GM19043 (cell line): ENCODE measurements around the gene CAPN15.

Experiments used
- ATAC-seq: cut with Tn5 transposase; IDR thresholded peaks from one replicate; pipeline ENCODE4 v1.9.1; 2021; ENCODE audit warnings: low read depth; ENCODE audit not compliant: unreplicated experiment

The CAPN15 gene

GRCh38 chr16:574021-574760 is 46.7 kb downstream of the CAPN15 start:
- ATAC-seq: no peak

GRCh38 chr16:575354-576196 is 48.1 kb downstream of the CAPN15 start:
- no peak for ATAC-seq

DNA sequence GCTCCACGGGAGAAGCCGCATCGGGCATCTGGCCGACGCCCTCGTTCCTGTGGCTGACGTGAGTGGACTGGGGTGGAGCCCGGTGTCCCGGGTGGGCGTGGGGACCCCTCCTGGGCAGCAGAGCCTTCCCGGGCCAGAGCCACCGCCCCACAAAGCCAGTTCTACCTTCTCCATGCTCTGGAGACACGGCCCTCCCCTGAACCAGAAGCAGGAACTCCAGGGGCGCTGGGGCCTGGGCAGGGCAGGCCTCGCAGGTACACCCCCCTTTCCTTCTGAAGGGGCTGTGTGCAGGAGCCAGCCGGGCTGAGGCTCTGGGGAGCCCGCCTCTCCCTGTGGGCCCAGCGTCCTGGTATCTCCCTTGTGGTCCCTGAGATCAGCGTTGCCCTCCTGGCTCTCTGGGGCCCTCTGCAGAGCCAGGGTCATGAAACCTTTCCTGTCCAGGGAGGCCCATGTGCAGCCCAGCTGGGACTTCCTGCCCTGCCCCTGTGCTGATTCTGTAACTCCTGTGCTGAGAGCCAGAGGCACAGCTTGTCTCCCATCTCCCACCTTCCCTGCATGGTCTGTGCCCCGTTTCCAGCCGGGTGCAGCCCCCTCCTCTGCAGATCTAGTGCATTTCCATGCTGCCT is 48.8 kb downstream of the CAPN15 start:
- no peak for ATAC-seq

GRCh38 chr16:576823-577201 is 49.3 kb downstream of the CAPN15 start:
- no peak for ATAC-seq

DNA sequence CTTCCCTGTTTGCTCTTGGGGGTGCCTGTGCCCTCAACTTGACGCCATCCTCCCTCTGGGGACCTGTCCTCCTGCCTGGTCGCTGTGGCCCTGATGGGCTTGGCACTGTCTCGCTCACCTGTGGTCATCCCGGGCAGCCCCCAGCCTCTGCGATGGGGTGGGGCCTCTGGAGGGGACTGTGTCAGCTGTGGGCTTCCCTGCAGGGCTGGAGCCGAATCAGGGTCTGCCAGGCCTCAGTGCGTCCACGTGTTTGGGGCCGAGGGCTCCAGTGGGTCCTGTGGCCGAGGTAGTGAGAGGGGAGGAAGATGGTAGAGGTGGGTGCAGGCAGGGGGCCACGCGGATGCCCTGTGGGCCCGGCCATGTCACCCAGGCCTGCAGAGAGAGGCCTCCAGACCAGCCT is 50.3 kb downstream of the CAPN15 start:
- no peak for ATAC-seq

DNA sequence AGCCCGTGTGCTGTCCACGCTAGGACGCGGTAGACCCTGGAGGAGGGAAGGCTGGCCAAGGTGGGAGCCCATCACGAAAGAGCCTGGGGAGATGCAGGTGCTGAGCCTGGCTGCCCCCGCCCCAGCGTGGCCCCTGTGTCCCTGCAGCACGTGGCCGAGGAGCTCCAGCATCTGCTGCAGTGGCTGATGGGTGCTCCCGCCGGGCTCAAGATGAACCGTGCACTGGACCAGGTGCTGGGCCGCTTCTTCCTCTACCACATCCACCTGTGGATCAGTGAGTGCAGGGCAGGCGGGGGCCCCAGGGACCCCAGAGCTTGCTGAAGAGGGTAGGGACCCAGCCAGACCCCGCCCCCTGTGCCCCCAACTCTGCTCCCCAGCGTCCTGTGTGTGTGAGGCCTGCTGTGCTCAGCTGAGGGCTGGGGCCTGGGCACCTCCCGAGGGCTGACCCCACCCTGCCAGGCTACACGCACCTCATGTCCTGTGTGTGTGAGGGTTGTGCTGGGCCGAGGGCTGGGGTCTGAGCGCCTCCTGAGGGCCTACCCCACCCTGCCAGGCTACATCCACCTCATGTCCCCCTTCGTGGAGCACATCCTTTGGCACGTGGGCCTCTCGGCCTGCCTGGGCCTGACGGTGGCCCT is 50.8 kb downstream of the CAPN15 start:
- no peak for ATAC-seq

DNA sequence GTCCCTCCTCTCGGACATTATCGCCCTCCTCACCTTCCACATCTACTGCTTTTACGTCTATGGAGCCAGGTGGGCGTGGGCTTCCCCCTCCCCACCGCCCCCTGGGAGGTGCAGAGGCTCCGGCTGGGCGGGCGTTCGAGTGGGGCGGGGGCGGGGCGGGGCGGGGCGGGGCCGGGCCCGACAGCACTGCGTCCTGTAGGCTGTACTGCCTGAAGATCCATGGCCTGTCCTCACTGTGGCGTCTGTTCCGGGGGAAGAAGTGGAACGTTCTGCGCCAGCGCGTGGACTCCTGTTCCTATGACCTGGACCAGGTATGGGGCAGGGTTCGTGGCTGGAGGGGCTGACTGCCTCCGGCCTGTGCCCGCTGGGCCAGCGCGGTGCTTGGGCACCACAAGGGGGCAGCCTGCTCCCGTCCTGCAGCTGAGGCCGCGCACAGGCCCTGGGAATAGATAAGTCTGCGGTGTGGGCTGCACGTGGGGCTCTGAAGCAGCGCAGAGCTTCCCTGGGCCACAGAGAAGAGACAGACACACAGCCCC is 51.4 kb downstream of the CAPN15 start:
- ATAC-seq: no peak

DNA sequence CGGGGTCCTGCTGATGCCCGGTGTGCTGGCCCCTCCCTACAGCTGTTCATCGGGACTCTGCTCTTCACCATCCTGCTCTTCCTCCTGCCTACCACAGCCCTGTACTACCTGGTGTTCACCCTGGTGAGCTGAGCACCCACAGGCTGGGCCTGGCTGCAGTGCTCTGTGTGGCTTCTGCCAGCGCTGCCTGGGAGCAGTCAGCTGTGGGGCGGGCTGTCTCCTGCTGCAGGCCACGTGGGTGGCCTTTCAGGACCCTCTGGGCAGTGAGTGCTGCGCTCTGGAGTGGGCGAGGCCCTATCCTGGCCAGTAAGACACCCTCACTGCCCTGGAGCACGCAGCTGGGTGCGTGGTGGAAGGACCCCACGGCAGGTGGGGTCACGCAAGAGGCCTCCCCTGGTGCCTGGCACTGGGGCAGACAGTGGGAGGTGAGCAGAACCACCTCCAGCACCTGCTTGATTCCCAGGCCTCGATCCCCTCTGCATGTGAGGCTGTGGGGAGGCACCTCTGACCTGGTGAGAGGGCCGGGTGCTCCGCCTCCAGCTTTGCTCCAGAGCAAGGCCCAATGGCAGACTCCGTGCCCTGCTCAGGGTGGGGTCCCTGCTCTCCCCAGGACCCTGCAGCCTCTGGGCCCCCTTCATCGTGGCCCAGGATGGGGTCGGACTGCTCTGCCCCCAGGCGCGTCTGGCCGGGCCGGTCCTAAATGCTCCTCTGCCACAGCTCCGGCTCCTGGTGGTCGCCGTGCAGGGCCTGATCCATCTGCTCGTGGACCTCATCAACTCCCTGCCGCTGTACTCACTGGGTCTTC is 52.8 kb downstream of the CAPN15 start:
- ATAC-seq: no peak

DNA sequence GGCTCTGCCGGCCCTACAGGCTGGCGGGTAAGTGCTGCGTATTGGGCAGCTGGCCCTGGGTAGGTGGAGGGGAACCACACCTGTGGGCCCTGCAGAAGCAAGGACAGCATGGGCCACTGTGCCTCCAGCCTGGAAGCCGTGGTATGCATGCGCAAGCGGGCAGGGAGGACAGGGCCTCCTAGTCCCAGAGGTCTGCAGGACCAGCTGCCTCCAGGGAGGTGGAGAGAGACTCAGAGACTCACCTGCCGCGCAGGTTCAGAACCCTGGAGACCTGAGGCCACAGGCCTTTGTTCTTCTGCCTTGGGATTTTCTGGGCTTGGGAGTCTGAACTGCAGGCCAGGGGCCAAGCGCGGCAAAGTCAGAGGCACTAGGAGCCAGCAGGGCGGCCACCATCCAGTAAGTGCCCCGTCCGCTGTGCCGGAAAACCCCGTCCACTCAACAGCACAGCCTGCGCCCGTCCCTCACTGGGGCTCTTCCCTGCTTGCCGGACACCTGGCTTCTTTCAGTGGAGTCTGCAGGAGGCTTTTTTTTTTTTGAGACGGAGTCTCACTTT is 53.5 kb downstream of the CAPN15 start:
- ATAC-seq: no peak

DNA sequence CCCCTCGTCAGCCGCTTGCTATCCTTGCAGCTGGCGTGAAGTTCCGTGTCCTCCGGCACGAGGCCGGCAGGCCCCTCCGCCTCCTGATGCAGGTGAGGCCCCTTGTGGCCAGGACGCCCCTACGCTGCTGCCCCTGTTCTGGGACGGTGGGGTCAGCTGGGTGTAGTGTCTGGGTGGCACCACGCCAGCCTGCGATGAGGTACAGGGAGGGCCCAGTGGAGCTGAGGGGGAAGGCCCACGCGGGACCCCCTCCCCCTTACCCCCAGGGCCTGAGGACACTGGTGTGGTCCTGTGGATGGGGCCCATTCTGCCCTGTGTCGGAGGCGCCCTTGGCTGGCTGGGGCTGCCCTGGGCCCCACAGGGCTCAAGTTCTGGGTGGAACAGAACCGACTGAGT is 54.7 kb downstream of the CAPN15 start:
- no peak for ATAC-seq

GRCh38 chr16:582614-583331 is 55.3 kb downstream of the CAPN15 start:
- ATAC-seq: no peak

GRCh38 chr16:583470-583814 is 55.9 kb downstream of the CAPN15 start:
- ATAC-seq: no peak

DNA sequence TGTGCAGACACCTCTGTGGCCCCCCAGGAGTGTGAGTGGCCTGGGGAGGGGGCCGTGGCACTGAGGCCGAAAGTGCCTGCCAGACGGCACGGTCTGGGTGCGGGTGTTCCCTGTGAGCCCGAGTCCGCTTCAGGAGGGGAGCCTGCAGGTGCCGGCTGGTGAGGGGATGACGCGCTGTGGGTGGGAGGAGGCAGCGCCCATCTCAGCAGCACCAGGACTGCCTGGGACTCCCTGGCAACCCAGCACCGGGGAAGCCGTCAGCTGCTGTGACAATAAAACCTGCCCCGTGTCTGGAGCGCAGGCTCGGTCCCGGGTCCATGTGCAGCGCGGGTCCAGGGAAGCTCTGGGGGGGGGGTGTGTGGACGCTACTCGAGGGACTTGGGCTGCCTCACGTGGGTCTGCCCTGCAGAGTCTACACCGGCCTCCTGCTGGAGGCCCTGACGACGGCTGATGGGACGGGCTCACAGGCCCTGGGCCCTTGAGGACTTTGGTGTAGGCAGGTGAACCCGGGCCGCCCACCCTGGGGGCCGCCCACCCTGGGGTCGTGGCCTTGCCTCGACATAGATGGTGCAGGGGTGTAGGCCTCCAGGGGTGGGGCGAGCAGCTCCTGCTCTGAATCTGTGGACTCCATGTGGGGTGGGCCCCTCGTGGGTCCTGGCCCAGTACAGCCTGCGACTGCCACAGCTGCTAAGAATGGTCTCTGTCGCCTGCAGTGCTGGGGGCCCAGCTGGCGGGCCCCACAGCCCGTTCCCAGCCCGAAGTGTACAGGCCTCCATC is 56.5 kb downstream of the CAPN15 start:
- ATAC-seq: no peak

GRCh38 chr16:585351-585750 is 57.8 kb downstream of the CAPN15 start:
- ATAC-seq: no peak

DNA sequence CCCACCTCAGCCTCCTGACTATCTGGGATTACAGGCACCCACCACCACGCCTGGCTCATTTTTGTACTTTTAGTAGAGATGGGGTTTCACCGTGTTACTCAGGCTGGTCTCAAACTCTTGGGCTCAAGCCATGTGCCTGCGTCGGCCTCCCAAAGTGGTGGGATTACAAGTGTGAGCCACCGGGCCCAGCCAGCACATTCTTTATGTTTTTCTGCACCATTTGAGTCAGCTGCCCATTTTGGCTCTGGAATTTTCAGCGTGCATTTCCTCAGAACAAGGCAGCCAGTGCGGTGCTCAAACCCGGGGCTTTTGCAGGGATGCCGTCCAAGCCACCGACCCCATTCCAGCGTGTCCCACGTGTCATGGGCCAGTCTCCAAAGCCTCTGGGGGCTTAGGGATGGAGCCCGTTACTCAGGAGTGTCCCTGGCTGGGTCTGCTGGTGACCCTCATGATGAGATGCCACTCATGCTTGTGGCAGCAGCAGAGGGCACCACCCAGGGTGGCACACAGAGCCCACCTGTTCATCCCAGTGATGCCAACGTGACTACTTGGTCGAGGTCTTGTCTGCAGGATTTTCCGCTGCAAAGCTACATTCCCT is 58.6 kb downstream of the CAPN15 start:
- no peak for ATAC-seq

DNA sequence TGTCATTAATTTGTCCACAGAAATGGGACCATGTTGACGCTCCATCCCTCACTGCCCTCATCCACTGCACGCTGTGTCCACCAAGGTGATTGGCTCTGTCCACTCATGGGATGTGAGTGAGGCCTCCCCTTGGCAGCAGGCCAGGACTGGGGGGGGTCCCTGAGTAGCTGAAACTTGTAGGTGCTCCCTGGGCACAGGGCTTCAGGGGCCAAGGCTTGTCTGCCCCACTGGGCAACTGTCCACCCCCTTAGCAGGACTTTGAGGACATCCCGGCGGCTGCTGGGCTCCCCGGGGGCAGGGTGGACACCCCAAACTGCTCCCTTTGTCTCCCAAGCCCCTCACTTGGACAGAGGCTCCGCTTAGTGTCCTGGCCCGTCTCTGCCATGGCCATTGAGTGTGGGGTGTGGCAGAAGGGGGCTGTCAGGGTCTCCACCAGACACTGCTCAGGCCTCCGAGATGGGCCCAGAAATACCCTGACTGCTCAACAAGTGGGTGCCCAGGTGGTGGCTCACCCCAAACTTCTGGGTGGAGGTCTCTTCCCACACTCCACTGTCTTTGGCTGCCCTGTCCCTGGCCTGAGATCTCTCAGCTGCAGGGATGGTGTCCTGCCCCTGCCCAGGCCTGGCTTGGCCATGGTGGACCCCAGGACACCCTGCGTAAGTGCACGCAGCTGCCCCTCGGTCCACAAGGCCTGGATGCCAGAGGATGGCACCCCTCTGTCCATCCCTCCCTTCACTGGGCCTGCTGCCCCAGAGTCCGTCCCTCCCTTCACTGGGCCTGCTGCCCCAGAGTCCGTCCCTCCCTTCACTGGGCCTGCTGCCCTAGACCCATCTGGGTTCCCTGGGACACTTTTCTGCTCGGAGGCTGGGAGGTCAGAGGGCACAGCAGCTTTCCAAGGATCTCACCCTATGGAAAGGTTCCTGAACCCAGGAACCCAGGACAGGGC is 59.4 kb downstream of the CAPN15 start:
- ATAC-seq: no peak

- peak; percentile 9 for ATAC-seq
Measured at GRCh38 chr16:588639-588888, 61.1 kb downstream of the CAPN15 start.
